Measurements from ENCODE around the gene HS3ST3A1.

- TF ChIP-seq EZH2 (IDR thresholded peaks at IDR 0.05; ENCODE audit: low read depth, unreplicated experiment) (no peak), POLR2AphosphoS5 (IDR thresholded peaks at IDR 0.05; ENCODE audit: low read depth) (no peak), EZH2phosphoT487 (IDR thresholded peaks at IDR 0.05; ENCODE audit: unreplicated experiment) (no peak)
- TF ChIP-seq, protein P1, sequence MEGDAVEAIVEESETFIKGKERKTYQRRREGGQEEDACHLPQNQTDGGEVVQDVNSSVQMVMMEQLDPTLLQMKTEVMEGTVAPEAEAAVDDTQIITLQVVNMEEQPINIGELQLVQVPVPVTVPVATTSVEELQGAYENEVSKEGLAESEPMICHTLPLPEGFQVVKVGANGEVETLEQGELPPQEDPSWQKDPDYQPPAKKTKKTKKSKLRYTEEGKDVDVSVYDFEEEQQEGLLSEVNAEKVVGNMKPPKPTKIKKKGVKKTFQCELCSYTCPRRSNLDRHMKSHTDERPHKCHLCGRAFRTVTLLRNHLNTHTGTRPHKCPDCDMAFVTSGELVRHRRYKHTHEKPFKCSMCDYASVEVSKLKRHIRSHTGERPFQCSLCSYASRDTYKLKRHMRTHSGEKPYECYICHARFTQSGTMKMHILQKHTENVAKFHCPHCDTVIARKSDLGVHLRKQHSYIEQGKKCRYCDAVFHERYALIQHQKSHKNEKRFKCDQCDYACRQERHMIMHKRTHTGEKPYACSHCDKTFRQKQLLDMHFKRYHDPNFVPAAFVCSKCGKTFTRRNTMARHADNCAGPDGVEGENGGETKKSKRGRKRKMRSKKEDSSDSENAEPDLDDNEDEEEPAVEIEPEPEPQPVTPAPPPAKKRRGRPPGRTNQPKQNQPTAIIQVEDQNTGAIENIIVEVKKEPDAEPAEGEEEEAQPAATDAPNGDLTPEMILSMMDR (conservative IDR thresholded peaks at IDR 0.05; ENCODE audit: low read depth in 2 of 2), result peak; percentile 74 to 76
Measured at GRCh38 chr17:13597723-13598347, 3.9 kb downstream of the HS3ST3A1 start.
